Suprapubic skin (tissue), 4 donors: ENCODE measurements around the gene THAP3. TPM values are rescaled to one million over a fixed set of nuclear protein-coding genes. Genes with fewer than 3 reads are reported as not detected.

ENCODE experiments used
- DNase-seq, 2 donors: peaks; one replicate each; pipeline ENCODE4 v3.0.0-alpha.2; 2019; ENCODE audit warnings: low spot score in 2 of 2
- H3K27ac ChIP-seq: fragments of 200-600 bp; sonication (generic); one replicate; pipeline ENCODE4 v1.5.1; 2019
- H3K27me3 ChIP-seq: fragments of 200-600 bp; sonication (generic); one replicate; pipeline ENCODE4 v1.5.1; 2019
- H3K36me3 ChIP-seq: fragments of 200-600 bp; sonication (generic); one replicate; pipeline ENCODE4 v1.5.1; 2019
- H3K4me1 ChIP-seq: fragments of 200-600 bp; sonication (generic); one replicate; pipeline ENCODE4 v1.5.1; 2019
- H3K4me3 ChIP-seq: fragments of 200-600 bp; sonication (generic); one replicate; pipeline ENCODE4 v1.5.1; 2019; ENCODE audit warnings: mild to moderate bottlenecking
- H3K9me3 ChIP-seq: fragments of 200-600 bp; sonication (generic); one replicate; pipeline ENCODE4 v1.5.1; 2019
- CTCF ChIP-seq, 2 donors: fragments of 200-600 bp in 1 of 2; fragments of 450-650 bp in 1 of 2; sonication (generic) in 1 of 2; IDR thresholded peaks; one replicate each; pipeline ENCODE4 v1.5.1; 2016 to 2019; ENCODE audit warnings: antibody characterized with exemption in 2 of 2, mild to moderate bottlenecking in 1 of 2, moderate library complexity in 1 of 2
- EP300 ChIP-seq: sonication (generic); formaldehyde crosslinking; IDR thresholded peaks from one replicate; pipeline ENCODE4 v1.6.1; 2017; ENCODE audit warnings: antibody characterized with exemption
- POLR2A ChIP-seq, 2 donors: fragments of 450-650 bp; IDR thresholded peaks; one replicate each; pipeline ENCODE4 v1.6.1; 2017; ENCODE audit warnings: antibody characterized with exemption in 2 of 2, mild to moderate bottlenecking in 2 of 2, moderate library complexity in 2 of 2
- POLR2AphosphoS5 ChIP-seq, 3 donors: sonication (generic); formaldehyde crosslinking; IDR thresholded peaks; one replicate each; pipeline ENCODE4 v1.6.1; 2017; ENCODE audit warnings: antibody characterized with exemption in 3 of 3
- WGBS: methylation state at CpG from one replicate; pipeline ENCODE4 v1.1.5; 2018; 5-methylcytosine and 5-hydroxymethylcytosine counted together
- total RNA-seq, 4 donors: library from RNA; depleted of rRNA; stranded (reverse); fragments of >200 nt; gene quantifications; one replicate each; pipeline ENCODE4 v1.1.0, GENCODE V29; 2016

Gene THAP3
- total RNA-seq, 4 donors from 2014 or later, result 13.2 to 31.8 (median 24.8) TPM

- Histone ChIP-seq H3K27ac (peak within 1 kb of the TSS; percentile 99), H3K4me3 (peak within 1 kb of the TSS; percentile 90), H3K4me1 (peaks cover 43% of the 10 kb centered on the region), H3K27me3 (no peaks in the 10 kb centered on the region), H3K9me3 (no peaks in the 10 kb centered on the region), H3K36me3 (peaks cover 5% of the 10 kb centered on the region)
- 1% methylated on average over 12 of the region's 84 CpGs for WGBS
- TF ChIP-seq CTCF (IDR thresholded peaks at IDR 0.05) (no peak), EP300 (no peak), POLR2A (IDR thresholded peaks at IDR 0.05) (no peak), POLR2AphosphoS5 (IDR thresholded peaks at IDR 0.05) (peak in 1 of 3 donors; percentile 77)
- peak; percentile 100 for DNase-seq
These were observed 11.2 kb upstream of the THAP3 start, which contains the start of gene PHF13 for GRCh38 chr1:6613361-6614018. PHF13 (plus strand) TSS chr1:6613731; CDS start chr1:6614067, 336 bp downstream.

GRCh38 chr1:6614019-6614928 lies 10.4 kb upstream of the THAP3 start:
- no peaks in the 10 kb centered on the region for H3K9me3 ChIP-seq
- H3K36me3 ChIP-seq, result peaks cover 12% of the 10 kb centered on the region
- H3K27ac ChIP-seq, result peak overlapping the region; percentile 99
- WGBS, result 0% methylated on average over 1 of the region's 117 CpGs
- no peaks in the 10 kb centered on the region for H3K27me3 ChIP-seq
- peaks cover 42% of the 10 kb centered on the region for H3K4me1 ChIP-seq
- H3K4me3 ChIP-seq, result peak overlapping the region; percentile 90
- peak in 1 of 2 donors; percentile 89 for DNase-seq
- TF ChIP-seq POLR2A (IDR thresholded peaks at IDR 0.05) (no peak), EP300 (no peak), POLR2AphosphoS5 (IDR thresholded peaks at IDR 0.05) (no peak), CTCF (IDR thresholded peaks at IDR 0.05) (no peak)

GRCh38 chr1:6614929-6615785 lies 9.5 kb upstream of the THAP3 start:
- Histone ChIP-seq H3K4me3 (peak overlapping the region; percentile 90), H3K4me1 (peaks cover 33% of the 10 kb centered on the region), H3K9me3 (no peaks in the 10 kb centered on the region), H3K27me3 (no peaks in the 10 kb centered on the region), H3K27ac (peak overlapping the region; percentile 99), H3K36me3 (peaks cover 20% of the 10 kb centered on the region)
- WGBS, result 4% methylated on average over 24 of the region's 82 CpGs
- DNase-seq, result no peak
- TF ChIP-seq EP300, result no peak
- TF ChIP-seq POLR2AphosphoS5 (IDR thresholded peaks at IDR 0.05), result no peak
- no peak for TF ChIP-seq POLR2A (IDR thresholded peaks at IDR 0.05)
- no peak for TF ChIP-seq CTCF (IDR thresholded peaks at IDR 0.05)

- Histone ChIP-seq H3K27me3 (no peaks in the 10 kb centered on the region), H3K27ac (no peak overlapping the region), H3K36me3 (peaks cover 43% of the 10 kb centered on the region), H3K9me3 (no peaks in the 10 kb centered on the region), H3K4me3 (no peak overlapping the region), H3K4me1 (peaks cover 13% of the 10 kb centered on the region)
- no peak for TF ChIP-seq POLR2A (IDR thresholded peaks at IDR 0.05)
- TF ChIP-seq CTCF (IDR thresholded peaks at IDR 0.05), result no peak
- TF ChIP-seq EP300, result no peak
- no peak for TF ChIP-seq POLR2AphosphoS5 (IDR thresholded peaks at IDR 0.05)
- no peak for DNase-seq
- 94% methylated on average over 4 of the region's 4 CpGs for WGBS
These were observed 5.6 kb upstream of the THAP3 start for GRCh38 chr1:6619045-6619444.
